ENCODE data around the gene CD9.
"Not testable (repeated sequence)": the region's sequence is repeated elsewhere in the genome, so short reads cannot be mapped to it uniquely, and the experiment has no call there.

CD9 gene

GRCh38 chr12:6205761-6206160 lies 5.6 kb downstream of the CD9 start:
- no peak for DNase-seq (ENCODE audit: extremely low spot score)
- POLR2A ChIA-PET, result no interaction called here
- TF ChIP-seq, protein P1, sequence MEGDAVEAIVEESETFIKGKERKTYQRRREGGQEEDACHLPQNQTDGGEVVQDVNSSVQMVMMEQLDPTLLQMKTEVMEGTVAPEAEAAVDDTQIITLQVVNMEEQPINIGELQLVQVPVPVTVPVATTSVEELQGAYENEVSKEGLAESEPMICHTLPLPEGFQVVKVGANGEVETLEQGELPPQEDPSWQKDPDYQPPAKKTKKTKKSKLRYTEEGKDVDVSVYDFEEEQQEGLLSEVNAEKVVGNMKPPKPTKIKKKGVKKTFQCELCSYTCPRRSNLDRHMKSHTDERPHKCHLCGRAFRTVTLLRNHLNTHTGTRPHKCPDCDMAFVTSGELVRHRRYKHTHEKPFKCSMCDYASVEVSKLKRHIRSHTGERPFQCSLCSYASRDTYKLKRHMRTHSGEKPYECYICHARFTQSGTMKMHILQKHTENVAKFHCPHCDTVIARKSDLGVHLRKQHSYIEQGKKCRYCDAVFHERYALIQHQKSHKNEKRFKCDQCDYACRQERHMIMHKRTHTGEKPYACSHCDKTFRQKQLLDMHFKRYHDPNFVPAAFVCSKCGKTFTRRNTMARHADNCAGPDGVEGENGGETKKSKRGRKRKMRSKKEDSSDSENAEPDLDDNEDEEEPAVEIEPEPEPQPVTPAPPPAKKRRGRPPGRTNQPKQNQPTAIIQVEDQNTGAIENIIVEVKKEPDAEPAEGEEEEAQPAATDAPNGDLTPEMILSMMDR (IDR thresholded peaks at IDR 0.05; ENCODE audit: control extremely low read depth, extremely low read depth, low read depth, missing control alignments), result no peak
- CTCF ChIA-PET, result interaction anchor here (1.3 to 7.4 kb wide), 2 partner anchors 10 to 72 kb away, joined by 7 to 49 read pairs; no protein-coding TSS in a partner anchor

- DNase-seq (ENCODE audit: extremely low spot score), result no peak
- ChIA-PET CTCF (interaction anchor here (1.3 to 7.4 kb wide), 4 partner anchors 10 to 218 kb away, joined by 6 to 49 read pairs (median 6); no protein-coding TSS in a partner anchor), POLR2A (no interaction called here)
- TF ChIP-seq, protein P1 (IDR thresholded peaks at IDR 0.05; ENCODE audit: control extremely low read depth, extremely low read depth, low read depth, missing control alignments), result no peak
Measured at GRCh38 chr12:6206327-6206726, 6.1 kb downstream of the CD9 start.

GRCh38 chr12:6207259-6207925 lies 7.2 kb downstream of the CD9 start:
- ChIA-PET CTCF (interaction anchor here (1.2 to 7.4 kb wide), 4 partner anchors 11 to 219 kb away, joined by 4 to 49 read pairs (median 6); no protein-coding TSS in a partner anchor), POLR2A (interaction anchor here (0.7 kb wide), 1 partner anchor 15 kb away, joined by 7 read pairs; no protein-coding TSS in a partner anchor)
- no peak for DNase-seq (ENCODE audit: extremely low spot score)
- TF ChIP-seq, protein P1 (IDR thresholded peaks at IDR 0.05; ENCODE audit: control extremely low read depth, extremely low read depth, low read depth, missing control alignments), result no peak

GRCh38 chr12:6208130-6208529 lies 7.9 kb downstream of the CD9 start:
- CTCF ChIA-PET, result interaction anchor here (2.1 to 7.4 kb wide), 2 partner anchors 12 to 13 kb away, joined by 6 to 49 read pairs; no protein-coding TSS in a partner anchor
- no peak for DNase-seq (ENCODE audit: extremely low spot score)
- TF ChIP-seq, protein P1 (IDR thresholded peaks at IDR 0.05; ENCODE audit: control extremely low read depth, extremely low read depth, low read depth, missing control alignments), result no peak
- POLR2A ChIA-PET, result interaction anchor here (0.7 kb wide), 1 partner anchor 15 kb away, joined by 7 read pairs; no protein-coding TSS in a partner anchor

- CTCF ChIA-PET, result interaction anchor here (1.8 to 7.4 kb wide), 2 partner anchors 13 to 69 kb away, joined by 5 to 49 read pairs; no protein-coding TSS in a partner anchor
- DNase-seq (ENCODE audit: extremely low spot score); POLR2A ChIA-PET: not testable (repeated sequence)
Measured at GRCh38 chr12:6209428-6209827, 9.2 kb downstream of the CD9 start.

DNA sequence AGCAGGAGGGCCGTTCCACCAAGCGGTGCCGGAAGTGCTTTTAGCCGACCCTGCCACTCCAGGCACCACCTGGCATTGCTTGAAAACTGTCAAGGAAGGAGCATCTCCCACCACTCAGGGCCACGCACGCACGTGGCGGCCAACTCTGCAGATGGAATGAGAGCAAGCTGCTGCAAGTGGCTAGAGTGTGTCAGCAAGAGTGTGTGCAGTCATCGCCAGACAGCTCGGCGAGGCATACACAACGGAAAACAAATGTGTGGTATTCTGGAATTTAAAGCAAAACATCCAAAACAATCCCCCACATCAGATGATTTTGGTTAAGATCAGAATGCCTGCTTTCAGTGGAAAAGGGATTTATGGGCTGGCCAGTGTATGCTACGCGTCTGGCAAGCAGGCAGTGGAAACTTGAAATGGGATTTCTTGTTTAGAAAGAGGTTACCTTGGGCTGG lies 11.2 kb downstream of the CD9 start:
- DNase-seq (ENCODE audit: extremely low spot score), result no peak
- CTCF ChIA-PET, result interaction anchor here (1.2 to 2.2 kb wide), 3 partner anchors 9 to 16 kb away, joined by 5 to 6 read pairs (median 5); no protein-coding TSS in a partner anchor
- TF ChIP-seq, protein P1 (IDR thresholded peaks at IDR 0.05; ENCODE audit: control extremely low read depth, extremely low read depth, low read depth, missing control alignments), result no peak
- POLR2A ChIA-PET, result no interaction called here

- TF ChIP-seq, protein P1 (IDR thresholded peaks at IDR 0.05; ENCODE audit: control extremely low read depth, extremely low read depth, low read depth, missing control alignments), result no peak
- POLR2A ChIA-PET, result no interaction called here
- CTCF ChIA-PET, result interaction anchor here (1.0 to 2.2 kb wide), 5 partner anchors 10 to 224 kb away, joined by 3 to 6 read pairs (median 5); no protein-coding TSS in a partner anchor
- DNase-seq (ENCODE audit: extremely low spot score), result no peak
Measured at GRCh38 chr12:6212086-6212485, 11.9 kb downstream of the CD9 start.
